Activated B cell treated with CpG ODN at 0.5 μM for 24 hours (primary cell): ENCODE results near the gene GPR137B. TPM values are rescaled to one million over a fixed set of nuclear protein-coding genes. Genes with fewer than 3 reads are reported as not detected.

Source experiments
- ATAC-seq: fragments of 200-7000 bp; cut with Tn5 transposase; one replicate; pipeline ENCODE4 v1.10.0; 2021; ENCODE audit warnings: low read depth, mild to moderate bottlenecking, moderate library complexity
- CTCF ChIA-PET: fragments of 350-600 bp; sonication (Branson Sonifier 250); formaldehyde crosslinking; loops from one replicate; lab custom pipeline; 2021; ENCODE audit warnings: antibody characterized with exemption; lab: Charles Lee
- POLR2A ChIA-PET: fragments of 350-600 bp; sonication (Branson Sonifier 250); formaldehyde crosslinking; loops from one replicate; lab custom pipeline; 2021; ENCODE audit warnings: antibody characterized with exemption; lab: Charles Lee
- DNase-seq: peaks from one replicate; pipeline ENCODE4 v3.0.0; 2022
- H3K27ac Mint-ChIP-seq: one replicate; pipeline ENCODE4 v1.8.0; 2020; ENCODE audit warnings: mixed read lengths
- H3K27me3 Mint-ChIP-seq: one replicate; pipeline ENCODE4 v1.8.0; 2021; ENCODE audit warnings: mixed read lengths
- H3K36me3 Mint-ChIP-seq: one replicate; pipeline ENCODE4 v1.8.0; 2021; ENCODE audit warnings: low read depth, mixed read lengths
- H3K4me1 Mint-ChIP-seq: one replicate; pipeline ENCODE4 v1.8.0; 2021; ENCODE audit warnings: mixed read lengths
- H3K4me3 Mint-ChIP-seq: one replicate; pipeline ENCODE4 v1.8.0; 2020; ENCODE audit warnings: mild to moderate bottlenecking, mixed read lengths
- H3K9me3 Mint-ChIP-seq: one replicate; pipeline ENCODE4 v1.8.0; 2020; ENCODE audit warnings: mixed read lengths
- CTCF ChIP-seq: fragments of 200-600 bp; IDR thresholded peaks from one replicate; pipeline ENCODE4 v1.8.0; 2022; ENCODE audit warnings: antibody characterized with exemption, mild to moderate bottlenecking
- intact Hi-C: fragments of 100-400 bp; cut with micrococcal nuclease; formaldehyde crosslinking; loops from one replicate; pipeline ENCODE4 v1.15.1; 2024
- total RNA-seq: library from RNA; stranded (reverse); gene quantifications from 2 replicates; pipeline ENCODE4 v1.2.3, GENCODE V29; 2022

GPR137B gene
- total RNA-seq, 1 donor from 2014 or later, result 11.8 TPM

- Mint-ChIP-seq H3K4me3 (no peak overlapping the region), H3K4me1 (peaks cover 20% of the 10 kb centered on the region), H3K36me3 (peaks cover 3% of the 10 kb centered on the region), H3K9me3 (no peaks in the 10 kb centered on the region), H3K27ac (no peak overlapping the region), H3K27me3 (peaks cover 20% of the 10 kb centered on the region)
- no peak for ATAC-seq
- intact Hi-C loops, result loop anchor here (10.0 kb wide), 1 partner anchor 1544 kb away; no protein-coding TSS in a partner anchor
- CTCF ChIA-PET, result no interaction called here
- no peak for TF ChIP-seq CTCF
- POLR2A ChIA-PET, result interaction anchor here (2.0 kb wide), 1 partner anchor 8 kb away, joined by 8 read pairs; no protein-coding TSS in a partner anchor
- DNase-seq, result no peak
Observed at GRCh38 chr1:236148470-236148845, 6.1 kb downstream of the GPR137B start.

- Mint-ChIP-seq H3K27ac (no peak overlapping the region), H3K4me3 (no peak overlapping the region), H3K36me3 (peaks cover 3% of the 10 kb centered on the region), H3K27me3 (peaks cover 16% of the 10 kb centered on the region), H3K4me1 (peaks cover 14% of the 10 kb centered on the region), H3K9me3 (no peaks in the 10 kb centered on the region)
- intact Hi-C loops, result loop anchor here (10.0 kb wide), 1 partner anchor 1544 kb away; no protein-coding TSS in a partner anchor
- ATAC-seq (no peak), DNase-seq (no peak)
- TF ChIP-seq CTCF, result no peak
- ChIA-PET POLR2A (interaction anchor here (2.0 kb wide), 1 partner anchor 7 kb away, joined by 8 read pairs; no protein-coding TSS in a partner anchor), CTCF (no interaction called here)
Observed at GRCh38 chr1:236149003-236149595, 6.8 kb downstream of the GPR137B start.

- ATAC-seq (no peak), DNase-seq (no peak)
- CTCF ChIA-PET, result no interaction called here
- POLR2A ChIA-PET, result no interaction called here
- Mint-ChIP-seq H3K9me3 (no peaks in the 10 kb centered on the region), H3K27me3 (peaks cover 14% of the 10 kb centered on the region), H3K4me1 (peaks cover 8% of the 10 kb centered on the region), H3K36me3 (peaks cover 3% of the 10 kb centered on the region), H3K27ac (no peak overlapping the region), H3K4me3 (no peak overlapping the region)
- intact Hi-C loops, result loop anchor here (10.0 kb wide), 1 partner anchor 1545 kb away; no protein-coding TSS in a partner anchor
- TF ChIP-seq CTCF, result no peak
Observed at GRCh38 chr1:236149696-236150228, 7.4 kb downstream of the GPR137B start.

- TF ChIP-seq CTCF, result no peak
- CTCF ChIA-PET, result no interaction called here
- H3K27me3 Mint-ChIP-seq, result peaks cover 13% of the 10 kb centered on the region
- peaks cover 3% of the 10 kb centered on the region for H3K36me3 Mint-ChIP-seq
- no peak for ATAC-seq
- intact Hi-C loops, result no loop called here
- POLR2A ChIA-PET, result interaction anchor here (0.7 kb wide), 1 partner anchor 8 kb away, joined by 7 read pairs; the partner anchor contains the start of gene GPR137B
- no peak overlapping the region for H3K4me3 Mint-ChIP-seq
- H3K4me1 Mint-ChIP-seq, result peaks cover 5% of the 10 kb centered on the region
- H3K9me3 Mint-ChIP-seq, result no peaks in the 10 kb centered on the region
- H3K27ac Mint-ChIP-seq, result no peak overlapping the region
- no peak for DNase-seq
Observed at GRCh38 chr1:236150311-236150955, 8.1 kb downstream of the GPR137B start.

- no peaks in the 10 kb centered on the region for H3K9me3 Mint-ChIP-seq
- POLR2A ChIA-PET, result interaction anchor here (0.7 to 0.9 kb wide), 2 partner anchors 9 to 13 kb away, joined by 7 to 8 read pairs; partner anchors contain the start of gene GPR137B
- no peak overlapping the region for H3K27ac Mint-ChIP-seq
- ATAC-seq, result no peak
- no peak overlapping the region for H3K4me3 Mint-ChIP-seq
- CTCF ChIA-PET, result no interaction called here
- H3K36me3 Mint-ChIP-seq, result peaks cover 3% of the 10 kb centered on the region
- TF ChIP-seq CTCF, result no peak
- peaks cover 13% of the 10 kb centered on the region for H3K27me3 Mint-ChIP-seq
- DNase-seq, result no peak
- intact Hi-C loops, result no loop called here
- peaks cover 11% of the 10 kb centered on the region for H3K4me1 Mint-ChIP-seq
Observed at GRCh38 chr1:236150986-236151385, 8.6 kb downstream of the GPR137B start.
